IMR-90 (cell line): ENCODE measurements around the gene USP35. TPM values are rescaled to one million over a fixed set of nuclear protein-coding genes. Genes with fewer than 3 reads are reported as not detected.

Experiments
- ATAC-seq: fragments of 200-7000 bp; cut with Tn5 transposase; 2 replicates; pipeline ENCODE4 v1.9.1; 2020; ENCODE audit warnings: low read depth, mild to moderate bottlenecking, moderate library complexity
- BruUV-seq: library from RNA; stranded (reverse); fragments of 400-500 nt; replicated peaks from 2 replicates; lab custom pipeline; 2021; lab: Mats Ljungman, UMichigan
- CTCF ChIA-PET: fragments of 300-600 bp; formaldehyde crosslinking; extraction: SDS; loops from one replicate; lab custom pipeline; 2021; ENCODE audit warnings: antibody characterized with exemption; lab: Yijun Ruan, JAX
- POLR2A ChIA-PET: fragments of 300-600 bp; sonication (Branson Sonifier 250); formaldehyde crosslinking; loops from one replicate; lab custom pipeline; 2022; ENCODE audit warnings: antibody characterized with exemption; ENCODE audit not compliant: unreplicated experiment; lab: Charles Lee
- DNase-seq: peaks from one replicate; pipeline ENCODE4 v3.0.0; 2013
- H2AFZ ChIP-seq: replicated peaks from 2 replicates; pipeline ENCODE3; 2013; ENCODE audit warnings: low read length, mild to moderate bottlenecking; ENCODE audit not compliant: poor library complexity
- H2AK5ac ChIP-seq: 2 replicates; pipeline ENCODE4 v1.6.1; 2013; ENCODE audit warnings: low read depth, low read length, inconsistent platforms
- H2AK9ac ChIP-seq: replicated peaks from 2 replicates; pipeline ENCODE3; 2013; ENCODE audit warnings: mild to moderate bottlenecking, low read depth, low read length, moderate library complexity; ENCODE audit not compliant: poor library complexity
- H2BK120ac ChIP-seq: 2 replicates; pipeline ENCODE4 v1.6.1; 2013; ENCODE audit warnings: low read depth, low read length, inconsistent platforms
- H2BK15ac ChIP-seq: 3 replicates; pipeline ENCODE4 v1.6.1; 2013; ENCODE audit warnings: low read depth, low read length, inconsistent platforms
- H2BK20ac ChIP-seq: 2 replicates; pipeline ENCODE4 v1.6.1; 2013; ENCODE audit warnings: low read depth, mild to moderate bottlenecking, inconsistent platforms, low read length, moderate library complexity
- H2BK5ac ChIP-seq: 2 replicates; pipeline ENCODE4 v1.6.1; 2013; ENCODE audit warnings: mild to moderate bottlenecking, low read depth, low read length, inconsistent platforms; ENCODE audit not compliant: poor library complexity, severe bottlenecking
- H3K14ac ChIP-seq: replicated peaks from 2 replicates; pipeline ENCODE4 v1.6.1; 2013; ENCODE audit warnings: low read depth, low read length, inconsistent platforms
- H3K18ac ChIP-seq: 2 replicates; pipeline ENCODE4 v1.6.1; 2013; ENCODE audit warnings: low read depth, low read length, control low read depth
- H3K23ac ChIP-seq: 2 replicates; pipeline ENCODE4 v1.6.1; 2013; ENCODE audit warnings: low read depth, low read length, inconsistent platforms
- H3K27ac ChIP-seq: 2 replicates; pipeline ENCODE4 v1.5.1; 2013; ENCODE audit warnings: mild to moderate bottlenecking, control low read depth, low read length; ENCODE audit not compliant: insufficient read depth
- H3K27me3 ChIP-seq: 2 replicates; pipeline ENCODE4 v1.6.1; 2013; ENCODE audit warnings: low read length; ENCODE audit not compliant: control insufficient read depth, insufficient read depth
- H3K36me3 ChIP-seq: 2 replicates; pipeline ENCODE4 v1.6.1; 2013; ENCODE audit warnings: low read length, mixed read lengths; ENCODE audit not compliant: control insufficient read depth, insufficient read depth
- H3K4ac ChIP-seq: 2 replicates; pipeline ENCODE4 v1.6.1; 2013; ENCODE audit warnings: low read depth, low read length, inconsistent platforms
- H3K4me1 ChIP-seq: 2 replicates; pipeline ENCODE4 v1.6.1; 2013; ENCODE audit warnings: low read length, mixed read lengths; ENCODE audit not compliant: control insufficient read depth, insufficient read depth
- H3K4me2 ChIP-seq: 2 replicates; pipeline ENCODE4 v1.6.1; 2013; ENCODE audit warnings: low read depth, mild to moderate bottlenecking, control low read depth, low read length, moderate library complexity
- H3K4me3 ChIP-seq: 2 replicates; pipeline ENCODE4 v1.5.1; 2013; ENCODE audit warnings: low read depth, mild to moderate bottlenecking, control low read depth, low read length, moderate library complexity; ENCODE audit not compliant: insufficient read depth
- H3K56ac ChIP-seq: 2 replicates; pipeline ENCODE4 v1.6.1; 2013; ENCODE audit warnings: low read length, inconsistent platforms; ENCODE audit not compliant: insufficient read depth; ENCODE audit errors: extremely low read depth
- H3K79me1 ChIP-seq, 2 experiments: 2 replicates each; pipeline ENCODE4 v1.6.1; 2013; ENCODE audit warnings: low read length in 2 of 2, inconsistent platforms in 1 of 2, low read depth in 1 of 2
- H3K9ac ChIP-seq: 2 replicates; pipeline ENCODE4 v1.6.1; 2013; ENCODE audit warnings: low read depth, low read length, control low read depth
- H3K9me1 ChIP-seq: 2 replicates; pipeline ENCODE4 v1.6.1; 2013; ENCODE audit warnings: low read length, inconsistent platforms; ENCODE audit not compliant: insufficient read depth
- H3K9me3 ChIP-seq: 2 replicates; pipeline ENCODE4 v1.6.1; 2013; ENCODE audit warnings: low read length; ENCODE audit not compliant: control insufficient read depth, insufficient read depth
- H4K20me1 ChIP-seq: 2 replicates; pipeline ENCODE4 v1.6.1; 2013; ENCODE audit warnings: low read length, inconsistent platforms; ENCODE audit not compliant: insufficient read depth
- H4K5ac ChIP-seq: 2 replicates; pipeline ENCODE4 v1.6.1; 2013; ENCODE audit warnings: mild to moderate bottlenecking, low read depth, low read length, control low read depth
- H4K8ac ChIP-seq, 2 experiments: 2 replicates each; pipeline ENCODE4 v1.6.1; 2013; ENCODE audit warnings: low read depth in 2 of 2, low read length in 2 of 2, control low read depth in 1 of 2, inconsistent platforms in 1 of 2
- H4K91ac ChIP-seq: 2 replicates; pipeline ENCODE4 v1.6.1; 2013; ENCODE audit warnings: low read depth, low read length, inconsistent platforms; ENCODE audit not compliant: insufficient read depth
- BHLHE40 ChIP-seq: fragments of 150-350 bp; IDR thresholded peaks from 2 replicates; pipeline ENCODE4 v1.6.1; 2016; ENCODE audit warnings: mild to moderate bottlenecking, low read depth, low read length
- CEBPB ChIP-seq: IDR thresholded peaks from 2 replicates; pipeline ENCODE4 v1.6.1; 2012; ENCODE audit warnings: low read depth, low read length, improper control_type of control experiment
- CHD1 ChIP-seq: IDR thresholded peaks from 2 replicates; pipeline ENCODE4 v1.6.1; 2012; ENCODE audit warnings: low read depth, low read length, improper control_type of control experiment
- FOS ChIP-seq: fragments of 150-350 bp; IDR thresholded peaks from 2 replicates; pipeline ENCODE4 v1.6.1; 2016; ENCODE audit warnings: low read depth, low read length
- MAFK ChIP-seq: IDR thresholded peaks from 2 replicates; pipeline ENCODE4 v1.6.1; 2012; ENCODE audit warnings: low read depth, low read length, improper control_type of control experiment
- MAZ ChIP-seq: IDR thresholded peaks from 2 replicates; pipeline ENCODE4 v1.6.1; 2012; ENCODE audit warnings: low read depth, mild to moderate bottlenecking, low read length, improper control_type of control experiment, moderate library complexity, borderline replicate concordance
- MXI1 ChIP-seq: IDR thresholded peaks from 2 replicates; pipeline ENCODE4 v1.6.1; 2012; ENCODE audit warnings: low read depth, mild to moderate bottlenecking, low read length, moderate library complexity, borderline replicate concordance
- NFE2L2 ChIP-seq: fragments of 150-350 bp; IDR thresholded peaks from 2 replicates; pipeline ENCODE4 v1.6.1; 2016; ENCODE audit warnings: low read depth, mild to moderate bottlenecking, low read length
- POLR2A ChIP-seq: IDR thresholded peaks from 2 replicates; pipeline ENCODE4 v1.6.1; 2012; ENCODE audit warnings: mild to moderate bottlenecking, low read depth, low read length
- RAD21 ChIP-seq: IDR thresholded peaks from 2 replicates; pipeline ENCODE4 v1.6.1; 2012; ENCODE audit warnings: low read length, improper control_type of control experiment
- RCOR1 ChIP-seq: IDR thresholded peaks from 2 replicates; pipeline ENCODE4 v1.6.1; 2012; ENCODE audit warnings: mild to moderate bottlenecking, low read length, improper control_type of control experiment; ENCODE audit not compliant: insufficient replicate concordance
- RFX5 ChIP-seq: IDR thresholded peaks from 2 replicates; pipeline ENCODE4 v1.8.0; 2012; ENCODE audit warnings: low read depth, mild to moderate bottlenecking, low read length, moderate library complexity
- SMC3 ChIP-seq: fragments of 150-350 bp; IDR thresholded peaks from 2 replicates; pipeline ENCODE4 v1.6.1; 2016; ENCODE audit warnings: low read depth, mild to moderate bottlenecking, antibody characterized with exemption, low read length, moderate library complexity
- WGBS, 2 experiments: methylation state at CpG; one replicate each; pipeline versions ENCODE4 v1.1.5 to v1.1.7; 2013; ENCODE audit warnings: missing lambda C conversion rate in 2 of 2; ENCODE audit not compliant: insufficient read length in 1 of 2; ENCODE audit errors: extremely low coverage in 2 of 2; 5-methylcytosine and 5-hydroxymethylcytosine counted together
- dilution Hi-C: fragments of 300-500 bp; cut with HindIII; formaldehyde crosslinking; loops from one replicate; pipeline ENCODE4 v1.14.3; 2018; ENCODE audit warnings: low sequenced_read_pairs; ENCODE audit not compliant: unreplicated experiment
- in situ Hi-C: fragments of 300-500 bp; cut with MboI; formaldehyde crosslinking; loops from 3 replicates; pipeline ENCODE4 v1.14.3; 2019; ENCODE audit warnings: low sequenced_read_pairs, inconsistent platforms, mixed read lengths
- intact Hi-C: fragments of 100-400 bp; cut with micrococcal nuclease; formaldehyde crosslinking; loops from 2 replicates; pipeline ENCODE4 v1.10.0; 2022
- polyA plus RNA-seq, 3 experiments: library from polyadenylated mRNA; depleted of rRNA; stranded (reverse); fragments of >200 nt; gene quantifications; 2 replicates each; pipeline ENCODE4 v1.2.3, GENCODE V29; 2012; ENCODE audit warnings: low replicate concordance in 1 of 3
- total RNA-seq: library from RNA; depleted of rRNA; stranded (reverse); fragments of >200 nt; gene quantifications from 2 replicates; pipeline ENCODE4 v1.2.3, GENCODE V29; 2012
- TF ChIP-seq, protein P1 (sequence below): fragments of 150-350 bp; IDR thresholded peaks from 2 replicates; pipeline ENCODE4 v1.6.1; 2017; ENCODE audit warnings: mild to moderate bottlenecking, antibody characterized with exemption, low read length, low read depth
- TF ChIP-seq, protein P2 (sequence below): fragments of 150-350 bp; IDR thresholded peaks from 2 replicates; pipeline ENCODE4 v1.6.1; 2016; ENCODE audit warnings: low read depth, mild to moderate bottlenecking, low read length, moderate library complexity, borderline replicate concordance
- TF ChIP-seq, protein P3 (sequence below): conservative IDR thresholded peaks from 2 replicates; pipeline ENCODE4 v1.5.1; 2012; ENCODE audit warnings: mild to moderate bottlenecking, low read depth, low read length, improper control_type of control experiment

The USP35 gene
- total and polyA plus RNA-seq, 2 of the 4 experiments (the other 2 are of a cell fraction) = 2.7 to 11.3 TPM

DNA sequence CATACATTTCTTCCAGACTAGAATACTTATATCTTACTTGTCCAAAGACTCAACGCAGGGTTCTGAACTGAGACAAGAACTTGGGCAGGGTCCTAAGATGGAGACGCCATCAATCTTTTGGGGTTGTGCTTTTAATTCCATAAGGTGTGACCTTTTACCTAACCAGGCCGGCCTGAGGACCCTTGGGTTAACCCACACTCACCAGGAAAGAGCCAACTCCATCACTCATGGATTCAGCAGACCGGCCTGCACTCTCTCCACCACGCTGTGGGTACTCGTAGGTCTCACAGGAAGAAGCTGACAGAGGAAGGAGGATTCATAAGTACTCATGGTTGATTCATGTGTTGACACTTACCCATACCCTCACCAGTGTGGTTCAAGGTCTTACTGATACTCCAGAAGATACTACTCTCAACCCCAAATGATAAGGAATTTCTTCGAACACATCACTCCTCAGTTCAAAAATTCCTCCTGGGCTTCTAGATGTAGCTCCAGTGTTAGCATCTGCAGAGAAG is 36.2 kb downstream of the USP35 start:
- ATAC-seq (no peak), DNase-seq (no peak)
- in situ Hi-C loops = loop anchor here (10.0 kb wide), 1 partner anchor 340 kb away; no protein-coding TSS in a partner anchor
- Histone ChIP-seq H4K20me1 (peaks cover 10% of the 10 kb centered on the region; the same call in 1 of the 2 replicates), H2AK9ac (no peak overlapping the region), H4K91ac (no peak overlapping the region), H3K14ac (no peak overlapping the region), H3K9me3 (no peaks in the 10 kb centered on the region), H3K27ac (no peak overlapping the region), H2BK15ac (no peak overlapping the region), H3K18ac (no peak overlapping the region), H3K9me1 (peaks cover 23% of the 10 kb centered on the region; the same call in 1 of the 2 replicates), H2AK5ac (no peak overlapping the region), H3K4ac (no peak overlapping the region), H4K8ac (no peak overlapping the region), H2BK120ac (no peak overlapping the region), H2BK5ac (no peak overlapping the region), H2AFZ (no peak overlapping the region), H3K27me3 (no peaks in the 10 kb centered on the region), H3K36me3 (peaks cover 42% of the 10 kb centered on the region), H3K56ac (no peak overlapping the region), H3K79me1 (peaks cover 0 to 13% of the 10 kb centered on the region in 2 experiments; a peak in 3 of 4 replicates), H3K4me3 (no peak overlapping the region), H3K23ac (no peak overlapping the region), H3K4me1 (peaks cover 10% of the 10 kb centered on the region), H3K9ac (no peak overlapping the region), H4K5ac (no peak overlapping the region), H2BK20ac (no peak overlapping the region), H3K4me2 (no peak overlapping the region)
- intact Hi-C loops = no loop called here
- TF ChIP-seq BHLHE40 = no peak
- TF ChIP-seq MAFK = no peak
- no peak for TF ChIP-seq CHD1
- TF ChIP-seq RAD21 = no peak
- no peak for TF ChIP-seq MAZ
- TF ChIP-seq CEBPB = no peak
- TF ChIP-seq SMC3 = no peak
- TF ChIP-seq, protein P1, sequence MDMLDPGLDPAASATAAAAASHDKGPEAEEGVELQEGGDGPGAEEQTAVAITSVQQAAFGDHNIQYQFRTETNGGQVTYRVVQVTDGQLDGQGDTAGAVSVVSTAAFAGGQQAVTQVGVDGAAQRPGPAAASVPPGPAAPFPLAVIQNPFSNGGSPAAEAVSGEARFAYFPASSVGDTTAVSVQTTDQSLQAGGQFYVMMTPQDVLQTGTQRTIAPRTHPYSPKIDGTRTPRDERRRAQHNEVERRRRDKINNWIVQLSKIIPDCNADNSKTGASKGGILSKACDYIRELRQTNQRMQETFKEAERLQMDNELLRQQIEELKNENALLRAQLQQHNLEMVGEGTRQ = no peak
- TF ChIP-seq MXI1 = no peak
- TF ChIP-seq RFX5 = no peak
- no peak for TF ChIP-seq POLR2A
- TF ChIP-seq RCOR1 = no peak
- TF ChIP-seq FOS = no peak
- no peak for TF ChIP-seq NFE2L2
- TF ChIP-seq, protein P2, sequence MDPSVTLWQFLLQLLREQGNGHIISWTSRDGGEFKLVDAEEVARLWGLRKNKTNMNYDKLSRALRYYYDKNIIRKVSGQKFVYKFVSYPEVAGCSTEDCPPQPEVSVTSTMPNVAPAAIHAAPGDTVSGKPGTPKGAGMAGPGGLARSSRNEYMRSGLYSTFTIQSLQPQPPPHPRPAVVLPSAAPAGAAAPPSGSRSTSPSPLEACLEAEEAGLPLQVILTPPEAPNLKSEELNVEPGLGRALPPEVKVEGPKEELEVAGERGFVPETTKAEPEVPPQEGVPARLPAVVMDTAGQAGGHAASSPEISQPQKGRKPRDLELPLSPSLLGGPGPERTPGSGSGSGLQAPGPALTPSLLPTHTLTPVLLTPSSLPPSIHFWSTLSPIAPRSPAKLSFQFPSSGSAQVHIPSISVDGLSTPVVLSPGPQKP = no peak
- TF ChIP-seq, protein P3, sequence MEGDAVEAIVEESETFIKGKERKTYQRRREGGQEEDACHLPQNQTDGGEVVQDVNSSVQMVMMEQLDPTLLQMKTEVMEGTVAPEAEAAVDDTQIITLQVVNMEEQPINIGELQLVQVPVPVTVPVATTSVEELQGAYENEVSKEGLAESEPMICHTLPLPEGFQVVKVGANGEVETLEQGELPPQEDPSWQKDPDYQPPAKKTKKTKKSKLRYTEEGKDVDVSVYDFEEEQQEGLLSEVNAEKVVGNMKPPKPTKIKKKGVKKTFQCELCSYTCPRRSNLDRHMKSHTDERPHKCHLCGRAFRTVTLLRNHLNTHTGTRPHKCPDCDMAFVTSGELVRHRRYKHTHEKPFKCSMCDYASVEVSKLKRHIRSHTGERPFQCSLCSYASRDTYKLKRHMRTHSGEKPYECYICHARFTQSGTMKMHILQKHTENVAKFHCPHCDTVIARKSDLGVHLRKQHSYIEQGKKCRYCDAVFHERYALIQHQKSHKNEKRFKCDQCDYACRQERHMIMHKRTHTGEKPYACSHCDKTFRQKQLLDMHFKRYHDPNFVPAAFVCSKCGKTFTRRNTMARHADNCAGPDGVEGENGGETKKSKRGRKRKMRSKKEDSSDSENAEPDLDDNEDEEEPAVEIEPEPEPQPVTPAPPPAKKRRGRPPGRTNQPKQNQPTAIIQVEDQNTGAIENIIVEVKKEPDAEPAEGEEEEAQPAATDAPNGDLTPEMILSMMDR = no peak
- no CpG with 5 or more reads among the region's 7 CpGs for WGBS, 2 experiments
- dilution Hi-C loops = no loop called here
- ChIA-PET POLR2A (no interaction called here), CTCF (interaction anchor here (0.8 to 0.9 kb wide), 2 partner anchors 227 to 339 kb away, joined by 3 read pairs; no protein-coding TSS in a partner anchor)
- BruUV-seq = no TSS peak
